ENCODE results near the gene KIF1B.

KIF1B gene

DNA sequence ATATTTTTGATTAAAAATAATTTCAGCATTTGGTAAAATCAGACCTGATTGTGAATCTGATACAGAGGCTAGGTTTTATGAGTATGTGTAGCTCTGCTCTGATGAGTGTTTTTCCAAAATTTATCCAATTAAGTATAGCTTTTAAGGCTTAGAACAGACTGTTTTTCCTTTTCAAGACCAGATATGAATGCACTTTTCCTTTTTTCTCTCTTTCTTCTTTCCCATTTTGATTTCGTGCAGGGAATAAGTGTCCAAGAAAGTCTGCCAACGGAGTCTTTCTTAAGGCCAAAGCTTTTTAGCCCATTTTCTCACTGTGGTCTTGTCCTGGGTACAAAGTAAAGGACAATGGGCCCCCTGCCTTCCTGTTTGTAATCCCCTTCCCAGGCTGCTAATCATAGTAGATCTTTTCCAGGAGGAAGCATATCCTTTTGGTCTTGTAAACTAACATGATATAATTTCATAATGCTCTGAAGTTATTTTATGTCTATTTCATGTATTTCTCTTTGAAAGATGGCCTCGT is 2.9 kb downstream of the KIF1B start:
- no peak overlapping the region for H3K9ac ChIP-seq (ENCODE audit: low read length)
- H3K27me3 ChIP-seq (replicated peaks; ENCODE audit: insufficient read depth, low read length), result no peaks in the 10 kb centered on the region
- no peaks in the 10 kb centered on the region for H4K20me1 ChIP-seq (ENCODE audit: insufficient read depth, low read length)
- no peaks in the 10 kb centered on the region for H3K9me3 ChIP-seq (replicated peaks; ENCODE audit: insufficient read depth, low read length)
- no peaks in the 10 kb centered on the region for H3K36me3 ChIP-seq (replicated peaks; ENCODE audit: insufficient read depth, low read length)
- H3K9me2 ChIP-seq (replicated peaks; ENCODE audit: insufficient read depth, low read length), result no peaks in the 10 kb centered on the region
- peaks cover 10% of the 10 kb centered on the region; the same call in 1 of the 2 replicates for H3K4me1 ChIP-seq (ENCODE audit: low read length)
- H2AFZ ChIP-seq (ENCODE audit: low read length), result no peak overlapping the region
- TF ChIP-seq, protein P1, sequence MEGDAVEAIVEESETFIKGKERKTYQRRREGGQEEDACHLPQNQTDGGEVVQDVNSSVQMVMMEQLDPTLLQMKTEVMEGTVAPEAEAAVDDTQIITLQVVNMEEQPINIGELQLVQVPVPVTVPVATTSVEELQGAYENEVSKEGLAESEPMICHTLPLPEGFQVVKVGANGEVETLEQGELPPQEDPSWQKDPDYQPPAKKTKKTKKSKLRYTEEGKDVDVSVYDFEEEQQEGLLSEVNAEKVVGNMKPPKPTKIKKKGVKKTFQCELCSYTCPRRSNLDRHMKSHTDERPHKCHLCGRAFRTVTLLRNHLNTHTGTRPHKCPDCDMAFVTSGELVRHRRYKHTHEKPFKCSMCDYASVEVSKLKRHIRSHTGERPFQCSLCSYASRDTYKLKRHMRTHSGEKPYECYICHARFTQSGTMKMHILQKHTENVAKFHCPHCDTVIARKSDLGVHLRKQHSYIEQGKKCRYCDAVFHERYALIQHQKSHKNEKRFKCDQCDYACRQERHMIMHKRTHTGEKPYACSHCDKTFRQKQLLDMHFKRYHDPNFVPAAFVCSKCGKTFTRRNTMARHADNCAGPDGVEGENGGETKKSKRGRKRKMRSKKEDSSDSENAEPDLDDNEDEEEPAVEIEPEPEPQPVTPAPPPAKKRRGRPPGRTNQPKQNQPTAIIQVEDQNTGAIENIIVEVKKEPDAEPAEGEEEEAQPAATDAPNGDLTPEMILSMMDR (IDR thresholded peaks at IDR 0.05; ENCODE audit: low read length), result no peak
- TF ChIP-seq EZH2 (optimal IDR thresholded peaks at IDR 0.05; ENCODE audit: low read depth, low read length) (no peak), EZH2phosphoT487 (IDR thresholded peaks at IDR 0.05; ENCODE audit: low read length) (no peak)
- H3K27ac ChIP-seq (ENCODE audit: low read length), result no peak overlapping the region
- H3F3A ChIP-seq (ENCODE audit: insufficient read depth, low read length), result no peaks in the 10 kb centered on the region
- peaks cover 66% of the 10 kb centered on the region for H3K79me2 ChIP-seq (ENCODE audit: low read length)
- DNase-seq, result no peak
- no peak overlapping the region for H3K4me2 ChIP-seq (ENCODE audit: low read depth, low read length)
- no peak overlapping the region for H3K4me3 ChIP-seq (ENCODE audit: low read length)

DNA sequence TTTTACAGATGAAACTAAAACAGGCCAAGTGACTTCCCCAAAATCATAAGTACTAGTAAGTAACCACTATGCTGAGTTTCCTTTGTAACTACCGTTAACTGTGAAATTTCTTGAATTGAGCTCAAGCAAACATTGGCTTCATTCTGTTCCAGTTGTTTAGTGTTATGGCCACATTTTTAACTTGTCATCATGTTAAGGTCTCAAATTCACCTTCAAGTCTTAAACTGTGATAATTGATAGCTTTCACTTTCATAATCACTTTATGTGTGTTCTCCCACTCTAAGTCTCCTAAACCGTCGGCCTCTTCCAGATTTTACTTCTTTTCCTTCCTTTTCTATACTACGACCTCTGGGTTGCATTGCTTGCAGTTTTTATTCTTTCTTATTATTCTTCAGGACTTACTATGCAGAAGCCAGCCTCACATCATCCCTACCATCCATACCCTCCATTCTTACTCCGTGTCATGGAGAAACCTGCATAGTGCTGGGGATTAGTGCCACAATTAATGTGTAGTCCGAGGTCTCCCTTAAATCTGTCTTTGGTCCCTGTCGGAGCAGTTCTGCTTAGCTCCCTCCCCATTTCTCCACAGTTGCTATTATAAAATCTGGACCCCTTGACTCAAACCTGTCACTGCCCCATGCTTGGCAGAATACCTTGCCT is 5.8 kb downstream of the KIF1B start:
- no peak overlapping the region for H3K4me2 ChIP-seq (ENCODE audit: low read depth, low read length)

DNA sequence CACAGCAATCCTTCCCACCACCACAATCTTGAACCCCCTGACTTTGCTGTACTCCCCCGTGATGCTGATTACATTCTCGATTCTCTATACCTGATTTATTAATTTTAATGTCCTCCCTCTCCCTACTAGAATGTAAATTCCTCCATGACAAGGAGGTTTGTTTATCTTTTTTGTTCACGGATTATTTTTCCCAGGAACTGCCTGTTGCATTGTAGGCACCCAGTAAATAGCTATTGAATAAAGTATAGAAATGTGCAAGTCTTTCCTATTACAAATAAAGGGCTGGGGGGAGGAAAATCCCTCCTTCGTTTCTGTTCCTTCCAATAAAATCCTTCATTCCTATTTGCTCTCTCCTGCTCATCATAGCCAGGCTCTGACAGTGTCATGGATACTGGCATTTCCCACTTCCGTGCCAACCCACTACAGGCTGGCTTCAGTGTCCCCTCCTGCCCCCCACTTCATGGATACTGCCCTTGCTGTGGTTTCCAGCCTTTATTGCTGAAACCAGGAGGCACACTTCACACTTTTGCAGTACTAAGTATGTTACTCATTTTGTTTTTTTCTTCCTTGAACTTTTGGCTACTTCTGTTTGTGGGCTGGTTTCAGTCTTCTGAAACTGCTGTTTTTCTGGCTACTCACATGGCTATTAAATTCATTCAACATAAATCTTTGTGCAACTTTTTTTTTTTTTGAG is 7.5 kb downstream of the KIF1B start:
- TF ChIP-seq, protein P1 (IDR thresholded peaks at IDR 0.05; ENCODE audit: low read length), result no peak
- TF ChIP-seq EZH2 (optimal IDR thresholded peaks at IDR 0.05; ENCODE audit: low read depth, low read length) (no peak), EZH2phosphoT487 (IDR thresholded peaks at IDR 0.05; ENCODE audit: low read length) (no peak)
- H4K20me1 ChIP-seq (ENCODE audit: insufficient read depth, low read length), result no peaks in the 10 kb centered on the region
- no peak overlapping the region for H3K4me3 ChIP-seq (ENCODE audit: low read length)
- H3K4me2 ChIP-seq (ENCODE audit: low read depth, low read length), result no peak overlapping the region
- no peak overlapping the region for H3K27ac ChIP-seq (ENCODE audit: low read length)
- no peaks in the 10 kb centered on the region for H3K9me3 ChIP-seq (replicated peaks; ENCODE audit: insufficient read depth, low read length)
- H2AFZ ChIP-seq (ENCODE audit: low read length), result no peak overlapping the region
- H3K9ac ChIP-seq (ENCODE audit: low read length), result no peak overlapping the region
- H3K36me3 ChIP-seq (replicated peaks; ENCODE audit: insufficient read depth, low read length), result no peaks in the 10 kb centered on the region
- H3K27me3 ChIP-seq (replicated peaks; ENCODE audit: insufficient read depth, low read length), result no peaks in the 10 kb centered on the region
- no peaks in the 10 kb centered on the region for H3K9me2 ChIP-seq (replicated peaks; ENCODE audit: insufficient read depth, low read length)
- H3K4me1 ChIP-seq (ENCODE audit: low read length), result no peaks in the 10 kb centered on the region
- H3K79me2 ChIP-seq (ENCODE audit: low read length), result peaks cover 91% of the 10 kb centered on the region
- DNase-seq, result peak; percentile 32
- H3F3A ChIP-seq (ENCODE audit: insufficient read depth, low read length), result no peaks in the 10 kb centered on the region

More for the DNA sequence above, 5.8 kb downstream of the KIF1B start:
- Histone ChIP-seq H3K36me3 (replicated peaks; ENCODE audit: insufficient read depth, low read length) (no peaks in the 10 kb centered on the region), H3K9ac (ENCODE audit: low read length) (no peak overlapping the region), H3K27ac (ENCODE audit: low read length) (no peak overlapping the region), H3K27me3 (replicated peaks; ENCODE audit: insufficient read depth, low read length) (no peaks in the 10 kb centered on the region), H3K9me3 (replicated peaks; ENCODE audit: insufficient read depth, low read length) (no peaks in the 10 kb centered on the region), H3K4me3 (ENCODE audit: low read length) (no peak overlapping the region), H3K9me2 (replicated peaks; ENCODE audit: insufficient read depth, low read length) (no peaks in the 10 kb centered on the region), H2AFZ (ENCODE audit: low read length) (no peak overlapping the region), H3F3A (ENCODE audit: insufficient read depth, low read length) (no peaks in the 10 kb centered on the region), H3K79me2 (ENCODE audit: low read length) (peaks cover 91% of the 10 kb centered on the region), H4K20me1 (ENCODE audit: insufficient read depth, low read length) (no peaks in the 10 kb centered on the region), H3K4me1 (ENCODE audit: low read length) (0 out of 2 replicates have a peak, but pooled peaks cover 4% of the 10 kb centered on the region)
- DNase-seq, result no peak
- TF ChIP-seq, protein P1 (IDR thresholded peaks at IDR 0.05; ENCODE audit: low read length), result no peak
- TF ChIP-seq EZH2phosphoT487 (IDR thresholded peaks at IDR 0.05; ENCODE audit: low read length) (no peak), EZH2 (optimal IDR thresholded peaks at IDR 0.05; ENCODE audit: low read depth, low read length) (no peak)

Data from MM.1S (cell line).